H9 (cell line): ENCODE data around the gene SETBP1. TPM values are rescaled to one million over a fixed set of nuclear protein-coding genes. Genes with fewer than 3 reads are reported as not detected.

ENCODE experiments used
- DNase-seq: peaks from one replicate; pipeline ENCODE4 v3.0.0-alpha.2; 2017
- H2AFZ ChIP-seq: one replicate; pipeline ENCODE4 v1.6.1; 2013; ENCODE audit warnings: mild to moderate bottlenecking, low read length, control low read depth, moderate library complexity
- H2AK5ac ChIP-seq: 2 replicates; pipeline ENCODE4 v1.6.1; 2013; ENCODE audit warnings: low read length, control low read depth, mixed read lengths; ENCODE audit not compliant: insufficient read length
- H2BK120ac ChIP-seq: one replicate; pipeline ENCODE4 v1.6.1; 2013; ENCODE audit warnings: low read depth, mild to moderate bottlenecking, low read length, control low read depth, inconsistent platforms; ENCODE audit not compliant: poor library complexity, severe bottlenecking
- H2BK12ac ChIP-seq: 2 replicates; pipeline ENCODE4 v1.6.1; 2013; ENCODE audit warnings: low read length, control low read depth, mixed read lengths, low read depth; ENCODE audit not compliant: insufficient read length
- H2BK15ac ChIP-seq: 2 replicates; pipeline ENCODE4 v1.6.1; 2013; ENCODE audit warnings: low read depth, low read length, control low read depth
- H2BK20ac ChIP-seq: one replicate; pipeline ENCODE4 v1.6.1; 2013; ENCODE audit warnings: low read depth, mild to moderate bottlenecking, low read length, control low read depth, inconsistent platforms; ENCODE audit not compliant: poor library complexity, severe bottlenecking
- H2BK5ac ChIP-seq: 2 replicates; pipeline ENCODE4 v1.6.1; 2013; ENCODE audit warnings: low read length, control low read depth, mixed read lengths; ENCODE audit not compliant: insufficient read length
- H3K14ac ChIP-seq: 2 replicates; pipeline ENCODE4 v1.6.1; 2013; ENCODE audit warnings: low read length, control low read depth; ENCODE audit not compliant: insufficient read depth
- H3K18ac ChIP-seq: 2 replicates; pipeline ENCODE4 v1.6.1; 2013; ENCODE audit warnings: low read depth, mild to moderate bottlenecking, mixed read lengths, low read length, control low read depth; ENCODE audit not compliant: insufficient read length
- H3K23ac ChIP-seq: 2 replicates; pipeline ENCODE4 v1.6.1; 2013; ENCODE audit warnings: low read length, control low read depth, mixed read lengths, low read depth; ENCODE audit not compliant: insufficient read length
- H3K23me2 ChIP-seq: 2 replicates; pipeline ENCODE4 v1.6.1; 2013; ENCODE audit warnings: low read depth, mild to moderate bottlenecking, mixed read lengths, low read length, control low read depth; ENCODE audit not compliant: insufficient read length, poor library complexity, severe bottlenecking
- H3K27ac ChIP-seq: 2 replicates; pipeline ENCODE4 v1.5.1; 2013; ENCODE audit warnings: low read length, control low read depth, mixed read lengths, low read depth; ENCODE audit not compliant: insufficient read length
- H3K27me3 ChIP-seq: 2 replicates; pipeline ENCODE4 v1.6.1; 2013; ENCODE audit warnings: low read length, control low read depth, inconsistent platforms; ENCODE audit not compliant: insufficient read depth
- H3K4ac ChIP-seq: 2 replicates; pipeline ENCODE4 v1.6.1; 2013; ENCODE audit warnings: low read depth, mild to moderate bottlenecking, control low read depth, inconsistent platforms, low read length, moderate library complexity
- H3K4me1 ChIP-seq: 2 replicates; pipeline ENCODE4 v1.6.1; 2013; ENCODE audit warnings: low read length, control low read depth, inconsistent platforms; ENCODE audit not compliant: insufficient read depth
- H3K4me2 ChIP-seq: 2 replicates; pipeline ENCODE4 v1.6.1; 2013; ENCODE audit warnings: low read length, control low read depth, mixed read lengths; ENCODE audit not compliant: insufficient read length, insufficient read depth
- H3K56ac ChIP-seq: 2 replicates; pipeline ENCODE4 v1.6.1; 2013; ENCODE audit warnings: low read depth, mild to moderate bottlenecking, mixed read lengths, low read length, control low read depth; ENCODE audit not compliant: insufficient read length
- H3K79me1 ChIP-seq: 2 replicates; pipeline ENCODE4 v1.6.1; 2013; ENCODE audit warnings: low read depth, mild to moderate bottlenecking, moderate library complexity, low read length, control low read depth, inconsistent platforms; ENCODE audit not compliant: insufficient read depth, poor library complexity, severe bottlenecking
- H3K79me2 ChIP-seq: 2 replicates; pipeline ENCODE4 v1.6.1; 2013; ENCODE audit warnings: low read length, control low read depth, inconsistent platforms; ENCODE audit not compliant: insufficient read depth
- H3K9ac ChIP-seq: 2 replicates; pipeline ENCODE4 v1.6.1; 2013; ENCODE audit warnings: low read length, control low read depth, mixed read lengths; ENCODE audit not compliant: insufficient read length; ENCODE audit errors: extremely low read depth
- H3K9me3 ChIP-seq: one replicate; pipeline ENCODE4 v1.6.1; 2013; ENCODE audit warnings: low read depth, low read length, inconsistent platforms; ENCODE audit not compliant: control insufficient read depth
- H3T11ph ChIP-seq: one replicate; pipeline ENCODE4 v1.6.1; 2013; ENCODE audit warnings: mild to moderate bottlenecking, low read length, control low read depth, inconsistent platforms
- H4K20me1 ChIP-seq: one replicate; pipeline ENCODE4 v1.6.1; 2013; ENCODE audit not compliant: control insufficient read depth, insufficient read length, insufficient read depth
- H4K5ac ChIP-seq: 2 replicates; pipeline ENCODE4 v1.6.1; 2013; ENCODE audit warnings: low read depth, mild to moderate bottlenecking, mixed read lengths, low read length, control low read depth; ENCODE audit not compliant: insufficient read length
- H4K8ac ChIP-seq: replicated peaks from 2 replicates; pipeline ENCODE4 v1.6.1; 2013; ENCODE audit warnings: low read length, control low read depth, mixed read lengths, low read depth; ENCODE audit not compliant: insufficient read length
- H4K91ac ChIP-seq: 2 replicates; pipeline ENCODE4 v1.6.1; 2013; ENCODE audit warnings: low read depth, mild to moderate bottlenecking, moderate library complexity, mixed read lengths, low read length, control low read depth; ENCODE audit not compliant: insufficient read length
- H3K27ac Mint-ChIP-seq, 3 experiments: 2 replicates in 2 of 3; 3 replicates in 1 of 3; pipeline ENCODE4 v1.8.0; 2020 to 2021; ENCODE audit warnings: mixed read lengths in 3 of 3, mild to moderate bottlenecking in 1 of 3, moderate library complexity in 1 of 3
- H3K27me3 Mint-ChIP-seq: 2 replicates; pipeline ENCODE4 v1.8.0; 2021; ENCODE audit warnings: low read depth, mild to moderate bottlenecking, moderate library complexity, mixed read lengths
- H3K36me3 Mint-ChIP-seq, 3 experiments: 2 replicates in 2 of 3; 3 replicates in 1 of 3; pipeline ENCODE4 v1.8.0; 2020 to 2021; ENCODE audit warnings: low read depth in 3 of 3, mixed read lengths in 3 of 3; ENCODE audit not compliant: insufficient read depth in 1 of 3
- H3K4me1 Mint-ChIP-seq, 2 experiments: 2 replicates each; pipeline ENCODE4 v1.8.0; 2020; ENCODE audit warnings: mixed read lengths in 2 of 2
- H3K4me3 Mint-ChIP-seq, 2 experiments: 2 replicates in 1 of 2; 3 replicates in 1 of 2; pipeline ENCODE4 v1.8.0; 2020 to 2021; ENCODE audit warnings: mild to moderate bottlenecking in 2 of 2, mixed read lengths in 2 of 2, moderate library complexity in 1 of 2
- H3K9me3 Mint-ChIP-seq, 2 experiments: 2 replicates in 1 of 2; 3 replicates in 1 of 2; pipeline ENCODE4 v1.8.0; 2020; ENCODE audit warnings: mild to moderate bottlenecking in 2 of 2, mixed read lengths in 2 of 2, moderate library complexity in 1 of 2
- total RNA-seq: library from RNA; stranded (reverse); gene quantifications from 2 replicates; pipeline ENCODE4 v1.2.1, GENCODE V29; 2021
- TF ChIP-seq, protein P1 (sequence below): fragments of 200-600 bp; sonication (generic); conservative IDR thresholded peaks from 3 replicates; pipeline ENCODE4 v1.8.0; 2021; ENCODE audit warnings: antibody characterized with exemption, mild to moderate bottlenecking

The SETBP1 gene
- total RNA-seq, 1 experiment from 2014 or later = 4.6 TPM

DNA sequence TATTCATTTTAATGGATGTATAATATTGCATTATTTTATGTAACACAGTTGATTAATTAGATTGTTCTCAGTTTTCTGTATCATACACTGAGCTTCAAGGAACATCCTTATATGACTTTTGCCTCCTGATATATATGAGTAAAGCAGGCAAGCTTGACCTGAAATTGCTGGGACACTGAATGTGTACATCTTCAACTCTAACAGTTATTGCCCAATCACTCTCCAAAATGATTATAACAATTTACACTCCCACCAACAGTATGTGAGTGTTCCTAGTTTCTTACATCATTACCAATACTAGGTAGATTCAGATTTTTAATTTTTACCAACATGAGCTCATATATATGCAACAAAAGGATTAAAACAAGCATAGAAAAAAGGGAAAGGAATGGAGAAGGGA lies 379.4 kb downstream of the SETBP1 start:
- H3K27me3 ChIP-seq = no peaks in the 10 kb centered on the region
- no peaks in the 10 kb centered on the region for H3K4me1 ChIP-seq
- Mint-ChIP-seq H3K4me3 (no peak overlapping the region), H3K9me3 (no peaks in the 10 kb centered on the region), H3K27ac (no peak overlapping the region), H3K27me3 (no peaks in the 10 kb centered on the region), H3K36me3 (peaks cover 2 to 9% (median 5%) of the 10 kb centered on the region in 3 experiments; a peak in 3 of 7 replicates), H3K4me1 (peaks cover 6 to 9% of the 10 kb centered on the region in 2 experiments; a peak in 3 of 4 replicates)
- no peak overlapping the region for H3K14ac ChIP-seq
- no peak overlapping the region for H2BK120ac ChIP-seq
- H2BK20ac ChIP-seq = no peak overlapping the region
- H2AFZ ChIP-seq = no peak overlapping the region
- H3K4me2 ChIP-seq = no peak overlapping the region
- H2BK12ac ChIP-seq = no peak overlapping the region
- no peaks in the 10 kb centered on the region for H4K20me1 ChIP-seq
- no peak overlapping the region for H2BK15ac ChIP-seq
- H3K79me1 ChIP-seq = no peaks in the 10 kb centered on the region
- H3K27ac ChIP-seq = no peak overlapping the region
- no peak overlapping the region for H4K91ac ChIP-seq
- no peak overlapping the region for H4K5ac ChIP-seq
- H3K23me2 ChIP-seq = no peaks in the 10 kb centered on the region
- no peak overlapping the region for H3T11ph ChIP-seq
- no peak overlapping the region for H3K18ac ChIP-seq
- TF ChIP-seq, protein P1, sequence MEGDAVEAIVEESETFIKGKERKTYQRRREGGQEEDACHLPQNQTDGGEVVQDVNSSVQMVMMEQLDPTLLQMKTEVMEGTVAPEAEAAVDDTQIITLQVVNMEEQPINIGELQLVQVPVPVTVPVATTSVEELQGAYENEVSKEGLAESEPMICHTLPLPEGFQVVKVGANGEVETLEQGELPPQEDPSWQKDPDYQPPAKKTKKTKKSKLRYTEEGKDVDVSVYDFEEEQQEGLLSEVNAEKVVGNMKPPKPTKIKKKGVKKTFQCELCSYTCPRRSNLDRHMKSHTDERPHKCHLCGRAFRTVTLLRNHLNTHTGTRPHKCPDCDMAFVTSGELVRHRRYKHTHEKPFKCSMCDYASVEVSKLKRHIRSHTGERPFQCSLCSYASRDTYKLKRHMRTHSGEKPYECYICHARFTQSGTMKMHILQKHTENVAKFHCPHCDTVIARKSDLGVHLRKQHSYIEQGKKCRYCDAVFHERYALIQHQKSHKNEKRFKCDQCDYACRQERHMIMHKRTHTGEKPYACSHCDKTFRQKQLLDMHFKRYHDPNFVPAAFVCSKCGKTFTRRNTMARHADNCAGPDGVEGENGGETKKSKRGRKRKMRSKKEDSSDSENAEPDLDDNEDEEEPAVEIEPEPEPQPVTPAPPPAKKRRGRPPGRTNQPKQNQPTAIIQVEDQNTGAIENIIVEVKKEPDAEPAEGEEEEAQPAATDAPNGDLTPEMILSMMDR = no peak
- H3K9me3 ChIP-seq = no peaks in the 10 kb centered on the region
- H3K4ac ChIP-seq = no peak overlapping the region
- H2BK5ac ChIP-seq = no peak overlapping the region
- no peak for DNase-seq
- no peak overlapping the region for H4K8ac ChIP-seq
- H3K23ac ChIP-seq = no peak overlapping the region
- no peak overlapping the region for H3K56ac ChIP-seq
- no peaks in the 10 kb centered on the region for H3K79me2 ChIP-seq
- no peak overlapping the region for H2AK5ac ChIP-seq
- H3K9ac ChIP-seq = no peak overlapping the region
